HG03135 (cell line): ENCODE measurements around the gene KDM4C.
"Not testable (repeated sequence)": the region's sequence is repeated elsewhere in the genome, so short reads cannot be mapped to it uniquely, and the experiment has no call there.

ENCODE experiments used
- ATAC-seq: cut with Tn5 transposase; IDR thresholded peaks from one replicate; pipeline ENCODE4 v1.9.1; 2021; ENCODE audit warnings: mild to moderate bottlenecking, moderate library complexity; ENCODE audit not compliant: unreplicated experiment

Gene KDM4C

GRCh38 chr9:6802926-6803325 is 45.2 kb downstream of the KDM4C start:
- ATAC-seq: no peak

- no peak for ATAC-seq
These were observed 47.8 kb downstream of the KDM4C start for GRCh38 chr9:6805532-6805931.

- ATAC-seq: not testable (repeated sequence)
These were observed 48.5 kb downstream of the KDM4C start for GRCh38 chr9:6806318-6806717.

- ATAC-seq: not testable (repeated sequence)
These were observed 49.9 kb downstream of the KDM4C start for GRCh38 chr9:6807669-6808068.

GRCh38 chr9:6811436-6811835 is 53.7 kb downstream of the KDM4C start:
- ATAC-seq: no peak

- no peak for ATAC-seq
These were observed 58.8 kb downstream of the KDM4C start for GRCh38 chr9:6816581-6816980.

- no peak for ATAC-seq
These were observed 60.6 kb downstream of the KDM4C start for GRCh38 chr9:6818292-6818922.

GRCh38 chr9:6819112-6819511 is 61.3 kb downstream of the KDM4C start:
- ATAC-seq: no peak

GRCh38 chr9:6819529-6819928 is 61.8 kb downstream of the KDM4C start:
- no peak for ATAC-seq

GRCh38 chr9:6822696-6823095 is 64.9 kb downstream of the KDM4C start:
- ATAC-seq: no peak

- no peak for ATAC-seq
These were observed 69.8 kb downstream of the KDM4C start for GRCh38 chr9:6827439-6828145.

GRCh38 chr9:6829027-6829426 is 71.3 kb downstream of the KDM4C start:
- no peak for ATAC-seq

- ATAC-seq: no peak
These were observed 71.8 kb downstream of the KDM4C start for GRCh38 chr9:6829536-6829935.

- ATAC-seq: no peak
These were observed 75.9 kb downstream of the KDM4C start for GRCh38 chr9:6833518-6834192.

GRCh38 chr9:6834306-6834705 is 76.5 kb downstream of the KDM4C start:
- ATAC-seq: no peak

- ATAC-seq: no peak
These were observed 80.4 kb downstream of the KDM4C start for GRCh38 chr9:6838158-6838557.

GRCh38 chr9:6842584-6842947 is 84.8 kb downstream of the KDM4C start:
- no peak for ATAC-seq

- no peak for ATAC-seq
These were observed 86.0 kb downstream of the KDM4C start for GRCh38 chr9:6843742-6844141.

GRCh38 chr9:6844267-6844666 is 86.5 kb downstream of the KDM4C start:
- ATAC-seq: no peak

GRCh38 chr9:6845128-6845826 is 87.5 kb downstream of the KDM4C start:
- ATAC-seq: no peak

- ATAC-seq: no peak
These were observed 88.1 kb downstream of the KDM4C start for GRCh38 chr9:6845880-6846279.
